Keratinocyte (primary cell): ENCODE results near the gene ASXL2. TPM values are rescaled to one million over a fixed set of nuclear protein-coding genes. Genes with fewer than 3 reads are reported as not detected.

ENCODE experiments used
- DNase-seq: peaks from one replicate; pipeline ENCODE4 v3.0.0-alpha.2; 2011; ENCODE audit warnings: low read depth, missing footprints, low spot score
- FAIRE-seq: peaks from 2 replicates; lab custom pipeline; 2011; peaks lifted over from hg19 to GRCh38; lab: Jason Lieb, UNC
- H2AFZ ChIP-seq: 2 replicates; pipeline ENCODE4 v1.6.0; 2012; ENCODE audit warnings: low read length, control low read depth, inconsistent platforms; ENCODE audit not compliant: control insufficient read depth
- H3K27ac ChIP-seq: 2 replicates; pipeline ENCODE4 v1.5.1; 2011; ENCODE audit warnings: low read length; ENCODE audit not compliant: control insufficient read depth, insufficient read depth
- H3K27me3 ChIP-seq: 3 replicates; pipeline ENCODE4 v1.6.0; 2011; ENCODE audit warnings: low read length; ENCODE audit not compliant: control insufficient read depth, insufficient read depth; ENCODE audit errors: extremely low read depth
- H3K36me3 ChIP-seq, 2 experiments: 2 replicates in 1 of 2; 3 replicates in 1 of 2; pipeline ENCODE4 v1.5.1; 2011; ENCODE audit warnings: low read length in 2 of 2, mild to moderate bottlenecking in 1 of 2; ENCODE audit not compliant: control insufficient read depth in 2 of 2, insufficient read depth in 2 of 2; ENCODE audit errors: extremely low read depth in 1 of 2
- H3K4me1 ChIP-seq: 3 replicates; pipeline ENCODE4 v1.5.1; 2011; ENCODE audit warnings: low read length; ENCODE audit not compliant: control insufficient read depth, insufficient read depth; ENCODE audit errors: extremely low read depth
- H3K4me2 ChIP-seq: 3 replicates; pipeline ENCODE4 v1.6.0; 2011; ENCODE audit warnings: low read depth, low read length; ENCODE audit not compliant: control insufficient read depth, insufficient read depth; ENCODE audit errors: extremely low read depth
- H3K4me3 ChIP-seq, 3 experiments: fragments of 200-600 bp in 1 of 3; sonication (generic) in 1 of 3; 2 replicates in 2 of 3; 3 replicates in 1 of 3; pipeline ENCODE4 v1.5.1; 2011 to 2016; ENCODE audit warnings: low read length in 3 of 3, mild to moderate bottlenecking in 3 of 3, control low read depth in 2 of 3, inconsistent platforms in 1 of 3, low read depth in 1 of 3, mixed read lengths in 1 of 3, mixed run types in 1 of 3, moderate library complexity in 1 of 3; ENCODE audit not compliant: control insufficient read depth in 2 of 3, insufficient read depth in 2 of 3; ENCODE audit errors: extremely low read depth in 1 of 3
- H3K79me2 ChIP-seq: 2 replicates; pipeline ENCODE4 v1.6.0; 2012; ENCODE audit warnings: low read length; ENCODE audit not compliant: control insufficient read depth, insufficient read depth
- H3K9ac ChIP-seq: 3 replicates; pipeline ENCODE4 v1.6.0; 2011; ENCODE audit warnings: low read length; ENCODE audit not compliant: control insufficient read depth, insufficient read depth; ENCODE audit errors: extremely low read depth
- H3K9me1 ChIP-seq: 3 replicates; pipeline ENCODE4 v1.6.0; 2011; ENCODE audit warnings: low read length; ENCODE audit not compliant: control insufficient read depth, insufficient read depth; ENCODE audit errors: extremely low read depth
- H3K9me3 ChIP-seq: 2 replicates; pipeline ENCODE4 v1.5.1; 2012; ENCODE audit warnings: low read depth, low read length; ENCODE audit not compliant: control insufficient read depth
- H4K20me1 ChIP-seq: 3 replicates; pipeline ENCODE4 v1.6.0; 2011; ENCODE audit warnings: low read length; ENCODE audit not compliant: control insufficient read depth, insufficient read depth; ENCODE audit errors: extremely low read depth
- EZH2 ChIP-seq: IDR thresholded peaks from one replicate; pipeline ENCODE4 v1.6.1; 2012; ENCODE audit warnings: inconsistent platforms, mild to moderate bottlenecking, low read length, moderate library complexity
- dilution Hi-C: fragments of 300-500 bp; cut with MboI; formaldehyde crosslinking; loops from one replicate; pipeline ENCODE4 v1.7.0; 2020; ENCODE audit warnings: low sequenced_read_pairs; ENCODE audit not compliant: extremely low pct_ligation_motif_present
- polyA plus RNA-seq, 5 experiments: library from polyadenylated mRNA; depleted of rRNA in 3 of 5; stranded (reverse) in 3 of 5; stranded (forward) in 1 of 5; unstranded in 1 of 5; fragments of >200 nt; gene quantifications; 1 replicate in 1 of 5; 2 replicates in 3 of 5; 3 replicates in 1 of 5; pipeline versions ENCODE4 v1.2.1 to v1.2.3, GENCODE V29; 2011 to 2012; ENCODE audit warnings: missing spikeins in 2 of 5, low read depth in 1 of 5, low replicate concordance in 1 of 5
- TF ChIP-seq, protein P1 (sequence below), 3 experiments: IDR thresholded peaks in 1 of 3; conservative IDR thresholded peaks in 1 of 3; optimal IDR thresholded peaks in 1 of 3; 2 replicates in 2 of 3; 3 replicates in 1 of 3; pipeline versions ENCODE3 to v1.5.1; 2011; ENCODE audit warnings: low read length in 3 of 3, mild to moderate bottlenecking in 3 of 3, moderate library complexity in 2 of 3, control low read depth in 1 of 3, inconsistent platforms in 1 of 3; ENCODE audit not compliant: insufficient read depth in 2 of 3; ENCODE audit errors: extremely low read depth in 1 of 3

ASXL2 gene
- polyA plus RNA-seq, 1 donor (not counting 4 experiments of a cell fraction or from before 2014, with no cell fraction given) = 12.5 TPM

DNA sequence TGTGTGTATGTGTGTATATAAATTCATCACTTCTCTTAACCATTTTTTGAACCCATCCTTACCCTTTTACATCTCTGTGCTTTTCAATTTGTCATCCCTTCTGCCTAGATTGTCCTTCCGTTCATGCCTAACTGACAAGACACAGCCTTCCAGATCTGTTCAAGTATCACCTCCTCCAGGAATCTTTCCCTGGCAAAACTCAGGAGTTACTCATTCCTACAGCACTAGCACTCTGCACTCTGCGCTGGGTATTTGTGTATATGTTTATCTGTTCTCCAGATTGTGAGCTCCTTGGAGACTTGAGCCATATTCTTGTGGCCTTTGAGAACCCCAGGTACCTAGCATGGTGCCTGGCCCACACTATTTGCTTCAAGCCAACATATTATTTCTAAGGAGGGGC lies 26.8 kb upstream of the ASXL2 start:
- Histone ChIP-seq H3K27me3 (no peaks in the 10 kb centered on the region), H3K27ac (no peak overlapping the region), H3K79me2 (no peaks in the 10 kb centered on the region), H3K4me3 (no peak overlapping the region), H3K9ac (no peak overlapping the region), H3K4me1 (no peaks in the 10 kb centered on the region), H3K9me3 (no peaks in the 10 kb centered on the region), H2AFZ (no peak overlapping the region), H3K9me1 (no peaks in the 10 kb centered on the region), H3K36me3 (no peaks in the 10 kb centered on the region), H3K4me2 (no peak overlapping the region), H4K20me1 (no peaks in the 10 kb centered on the region)
- DNase-seq (no peak), FAIRE-seq (no peak)
- dilution Hi-C loops = no loop called here
- no peak for TF ChIP-seq EZH2
- TF ChIP-seq, protein P1, sequence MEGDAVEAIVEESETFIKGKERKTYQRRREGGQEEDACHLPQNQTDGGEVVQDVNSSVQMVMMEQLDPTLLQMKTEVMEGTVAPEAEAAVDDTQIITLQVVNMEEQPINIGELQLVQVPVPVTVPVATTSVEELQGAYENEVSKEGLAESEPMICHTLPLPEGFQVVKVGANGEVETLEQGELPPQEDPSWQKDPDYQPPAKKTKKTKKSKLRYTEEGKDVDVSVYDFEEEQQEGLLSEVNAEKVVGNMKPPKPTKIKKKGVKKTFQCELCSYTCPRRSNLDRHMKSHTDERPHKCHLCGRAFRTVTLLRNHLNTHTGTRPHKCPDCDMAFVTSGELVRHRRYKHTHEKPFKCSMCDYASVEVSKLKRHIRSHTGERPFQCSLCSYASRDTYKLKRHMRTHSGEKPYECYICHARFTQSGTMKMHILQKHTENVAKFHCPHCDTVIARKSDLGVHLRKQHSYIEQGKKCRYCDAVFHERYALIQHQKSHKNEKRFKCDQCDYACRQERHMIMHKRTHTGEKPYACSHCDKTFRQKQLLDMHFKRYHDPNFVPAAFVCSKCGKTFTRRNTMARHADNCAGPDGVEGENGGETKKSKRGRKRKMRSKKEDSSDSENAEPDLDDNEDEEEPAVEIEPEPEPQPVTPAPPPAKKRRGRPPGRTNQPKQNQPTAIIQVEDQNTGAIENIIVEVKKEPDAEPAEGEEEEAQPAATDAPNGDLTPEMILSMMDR (optimal IDR thresholded peaks at IDR 0.05 in 1 of 3, IDR thresholded peaks at IDR 0.05 in 1 of 3, conservative IDR thresholded peaks at IDR 0.05 in 1 of 3; ENCODE audit: extremely low read depth in 1 of 3, insufficient read depth in 2 of 3, low read length in 3 of 3) = no peak

DNA sequence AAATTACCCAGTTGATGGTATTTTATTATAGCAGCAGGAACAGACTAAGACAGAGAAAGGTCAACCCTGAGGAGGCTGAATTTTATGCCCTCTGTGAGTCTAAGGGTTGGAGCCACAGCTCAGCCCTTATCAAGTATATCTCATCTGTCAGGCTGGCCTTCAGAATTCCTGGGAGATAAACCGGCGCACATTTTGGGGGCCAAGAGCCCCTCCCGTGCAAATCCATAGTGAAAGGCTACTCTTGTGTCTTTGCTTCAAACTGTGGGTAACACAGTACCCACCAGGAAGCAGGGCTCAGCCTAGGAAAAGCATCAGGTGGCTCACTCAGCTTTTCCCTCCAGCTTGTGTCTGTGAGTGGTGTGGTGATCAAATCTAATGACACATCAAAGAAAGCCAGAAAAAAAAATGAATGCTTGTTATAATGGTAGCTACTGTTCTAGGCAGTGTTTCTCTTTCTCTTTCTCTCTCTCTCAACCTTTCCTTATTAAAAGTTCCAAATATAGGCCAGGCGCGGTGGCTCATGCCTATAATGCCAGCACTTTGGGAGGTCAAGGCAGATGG lies 25.0 kb upstream of the ASXL2 start:
- no peaks in the 10 kb centered on the region for H3K36me3 ChIP-seq
- H4K20me1 ChIP-seq = no peaks in the 10 kb centered on the region
- H3K27ac ChIP-seq = no peak overlapping the region
- H3K27me3 ChIP-seq = no peaks in the 10 kb centered on the region
- H3K4me1 ChIP-seq = no peaks in the 10 kb centered on the region
- no peaks in the 10 kb centered on the region for H3K79me2 ChIP-seq
- no peak overlapping the region for H2AFZ ChIP-seq
- no peak overlapping the region for H3K4me2 ChIP-seq
- H3K9me3 ChIP-seq = no peaks in the 10 kb centered on the region
- FAIRE-seq (no peak), DNase-seq (no peak)
- no peak overlapping the region for H3K4me3 ChIP-seq
- dilution Hi-C loops = no loop called here
- TF ChIP-seq, protein P1 (optimal IDR thresholded peaks at IDR 0.05 in 1 of 3, IDR thresholded peaks at IDR 0.05 in 1 of 3, conservative IDR thresholded peaks at IDR 0.05 in 1 of 3; ENCODE audit: extremely low read depth in 1 of 3, insufficient read depth in 2 of 3, low read length in 3 of 3) = no peak
- no peak for TF ChIP-seq EZH2
- H3K9me1 ChIP-seq = no peaks in the 10 kb centered on the region
- H3K9ac ChIP-seq = no peak overlapping the region
